Smooth muscle cell (in vitro differentiated cells): ENCODE measurements around the gene NFASC. TPM values are rescaled to one million over a fixed set of nuclear protein-coding genes. Genes with fewer than 3 reads are reported as not detected.

Experiments used
- DNase-seq: peaks from one replicate; lab custom pipeline; 2025; ENCODE audit not compliant: unreplicated experiment; lab: John Stamatoyannopoulos, UW
- H2AFZ ChIP-seq: fragments of 200-600 bp; sonication (generic); 2 replicates; pipeline ENCODE4 v1.6.0; 2016; ENCODE audit warnings: antibody characterized with exemption, low read depth, mild to moderate bottlenecking
- H3F3A ChIP-seq: fragments of 200-600 bp; sonication (generic); 2 replicates; pipeline ENCODE4 v1.6.0; 2017; ENCODE audit warnings: antibody characterized with exemption, low read depth
- H3K27ac ChIP-seq: fragments of 200-600 bp; sonication (generic); 2 replicates; pipeline ENCODE4 v1.5.1; 2016; ENCODE audit warnings: low read depth, mild to moderate bottlenecking
- H3K27me3 ChIP-seq: fragments of 200-600 bp; sonication (generic); 2 replicates; pipeline ENCODE4 v1.6.1; 2016; ENCODE audit warnings: low read depth, mild to moderate bottlenecking
- H3K36me3 ChIP-seq: fragments of 200-600 bp; sonication (generic); 2 replicates; pipeline ENCODE4 v1.5.1; 2016; ENCODE audit warnings: low read depth
- H3K4me1 ChIP-seq: fragments of 200-600 bp; sonication (generic); 2 replicates; pipeline ENCODE4 v1.5.1; 2016; ENCODE audit warnings: low read depth
- H3K4me2 ChIP-seq: fragments of 200-600 bp; sonication (generic); 2 replicates; pipeline ENCODE4 v1.6.0; 2016; ENCODE audit warnings: mild to moderate bottlenecking
- H3K4me3 ChIP-seq: fragments of 200-600 bp; sonication (generic); 2 replicates; pipeline ENCODE4 v1.5.1; 2016; ENCODE audit warnings: mild to moderate bottlenecking
- H3K79me2 ChIP-seq: fragments of 200-600 bp; sonication (generic); 2 replicates; pipeline ENCODE4 v1.6.0; 2016; ENCODE audit warnings: low read depth, mild to moderate bottlenecking
- H3K9ac ChIP-seq: fragments of 200-600 bp; sonication (generic); 2 replicates; pipeline ENCODE4 v1.6.0; 2016; ENCODE audit warnings: low read depth
- H3K9me3 ChIP-seq: fragments of 200-600 bp; sonication (generic); replicated peaks from 2 replicates; pipeline ENCODE4 v1.5.1; 2016; ENCODE audit warnings: low read depth
- H4K20me1 ChIP-seq: fragments of 200-600 bp; sonication (generic); 2 replicates; pipeline ENCODE4 v1.6.0; 2016; ENCODE audit warnings: low read depth
- WGBS: methylation state at CpG from one replicate; pipeline ENCODE4 v1.1.7; 2016; ENCODE audit warnings: low lambda C conversion rate; 5-methylcytosine and 5-hydroxymethylcytosine counted together
- polyA plus RNA-seq: library from polyadenylated mRNA; unstranded; fragments of >200 nt; fragmentation: Nextera tagmentation; extraction: Ambion mirVana; gene quantifications from 2 replicates; pipeline ENCODE4 v1.2.1, GENCODE V29; 2016
- total RNA-seq: library from RNA; depleted of rRNA; stranded (reverse); fragments of >200 nt; gene quantifications from 2 replicates; pipeline ENCODE4 v1.2.3, GENCODE V29; 2014
- TF ChIP-seq, protein P1 (sequence below): fragments of 200-600 bp; sonication (generic); IDR thresholded peaks from 2 replicates; pipeline ENCODE4 v1.5.1; 2017; ENCODE audit warnings: borderline replicate concordance, mild to moderate bottlenecking, antibody characterized with exemption; ENCODE audit not compliant: insufficient read depth, poor library complexity, severe bottlenecking

NFASC gene
- total and polyA plus RNA-seq, 2 experiments from 2014 or later, result 0.09 to 0.63 TPM

DNA sequence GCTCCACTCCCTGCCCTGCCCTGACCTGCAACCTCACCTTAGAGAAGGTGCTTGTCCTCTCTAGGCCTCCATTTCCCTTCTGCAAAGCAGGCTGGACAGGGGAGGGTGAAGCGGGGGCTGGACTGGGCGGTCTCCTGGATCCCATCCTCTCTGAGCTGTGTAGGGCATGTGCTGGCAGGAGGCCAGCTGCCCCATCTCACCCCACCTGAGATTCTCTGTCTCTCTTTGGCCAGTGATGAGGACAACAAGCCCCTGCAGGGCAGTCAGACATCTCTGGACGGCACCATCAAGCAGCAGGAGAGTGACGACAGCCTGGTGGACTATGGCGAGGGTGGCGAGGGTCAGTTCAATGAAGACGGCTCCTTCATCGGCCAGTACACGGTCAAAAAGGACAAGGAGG is 145.4 kb downstream of the NFASC start:
- Histone ChIP-seq H3K4me1 (peaks cover 14% of the 10 kb centered on the region), H3K9ac (no peak overlapping the region), H3K4me3 (no peak overlapping the region), H3F3A (no peaks in the 10 kb centered on the region), H3K9me3 (no peaks in the 10 kb centered on the region), H3K27me3 (peaks cover 12% of the 10 kb centered on the region), H3K36me3 (no peaks in the 10 kb centered on the region), H3K4me2 (no peak overlapping the region), H3K27ac (no peak overlapping the region), H3K79me2 (no peaks in the 10 kb centered on the region), H4K20me1 (no peaks in the 10 kb centered on the region), H2AFZ (no peak overlapping the region)
- WGBS, result 97% methylated on average over 9 of the region's 9 CpGs
- TF ChIP-seq, protein P1, sequence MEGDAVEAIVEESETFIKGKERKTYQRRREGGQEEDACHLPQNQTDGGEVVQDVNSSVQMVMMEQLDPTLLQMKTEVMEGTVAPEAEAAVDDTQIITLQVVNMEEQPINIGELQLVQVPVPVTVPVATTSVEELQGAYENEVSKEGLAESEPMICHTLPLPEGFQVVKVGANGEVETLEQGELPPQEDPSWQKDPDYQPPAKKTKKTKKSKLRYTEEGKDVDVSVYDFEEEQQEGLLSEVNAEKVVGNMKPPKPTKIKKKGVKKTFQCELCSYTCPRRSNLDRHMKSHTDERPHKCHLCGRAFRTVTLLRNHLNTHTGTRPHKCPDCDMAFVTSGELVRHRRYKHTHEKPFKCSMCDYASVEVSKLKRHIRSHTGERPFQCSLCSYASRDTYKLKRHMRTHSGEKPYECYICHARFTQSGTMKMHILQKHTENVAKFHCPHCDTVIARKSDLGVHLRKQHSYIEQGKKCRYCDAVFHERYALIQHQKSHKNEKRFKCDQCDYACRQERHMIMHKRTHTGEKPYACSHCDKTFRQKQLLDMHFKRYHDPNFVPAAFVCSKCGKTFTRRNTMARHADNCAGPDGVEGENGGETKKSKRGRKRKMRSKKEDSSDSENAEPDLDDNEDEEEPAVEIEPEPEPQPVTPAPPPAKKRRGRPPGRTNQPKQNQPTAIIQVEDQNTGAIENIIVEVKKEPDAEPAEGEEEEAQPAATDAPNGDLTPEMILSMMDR, result no peak
- no peak for DNase-seq

DNA sequence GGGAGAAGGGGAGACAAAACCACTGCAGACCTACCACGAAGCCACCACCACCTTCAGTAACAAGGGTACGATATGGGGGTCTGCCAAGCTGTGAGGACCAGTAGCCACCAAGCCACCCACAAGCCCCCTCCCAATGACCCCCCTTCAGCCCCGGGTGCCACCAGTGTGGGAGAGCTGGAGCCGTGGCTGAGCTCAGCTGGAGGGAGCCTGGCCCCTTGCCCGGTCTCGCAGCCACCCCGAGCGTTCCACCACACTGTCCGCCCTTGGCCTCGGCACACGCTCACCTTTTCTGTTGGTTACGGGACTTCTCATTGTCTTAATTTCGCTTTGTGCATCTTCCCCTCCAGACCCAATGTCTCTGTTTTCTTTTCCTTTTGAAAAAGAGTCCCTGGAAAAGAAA is 145.9 kb downstream of the NFASC start:
- H3K36me3 ChIP-seq, result no peaks in the 10 kb centered on the region
- no peaks in the 10 kb centered on the region for H4K20me1 ChIP-seq
- H3K9me3 ChIP-seq, result no peaks in the 10 kb centered on the region
- TF ChIP-seq, protein P1, result no peak
- peaks cover 12% of the 10 kb centered on the region for H3K27me3 ChIP-seq
- peaks cover 14% of the 10 kb centered on the region for H3K4me1 ChIP-seq
- no peak overlapping the region for H3K27ac ChIP-seq
- H3K4me3 ChIP-seq, result no peak overlapping the region
- no peak overlapping the region for H2AFZ ChIP-seq
- no peak for DNase-seq
- H3K79me2 ChIP-seq, result no peaks in the 10 kb centered on the region
- WGBS, result 96% methylated on average over 13 of the region's 13 CpGs
- no peak overlapping the region for H3K9ac ChIP-seq
- no peak overlapping the region for H3K4me2 ChIP-seq
- no peaks in the 10 kb centered on the region for H3F3A ChIP-seq

DNA sequence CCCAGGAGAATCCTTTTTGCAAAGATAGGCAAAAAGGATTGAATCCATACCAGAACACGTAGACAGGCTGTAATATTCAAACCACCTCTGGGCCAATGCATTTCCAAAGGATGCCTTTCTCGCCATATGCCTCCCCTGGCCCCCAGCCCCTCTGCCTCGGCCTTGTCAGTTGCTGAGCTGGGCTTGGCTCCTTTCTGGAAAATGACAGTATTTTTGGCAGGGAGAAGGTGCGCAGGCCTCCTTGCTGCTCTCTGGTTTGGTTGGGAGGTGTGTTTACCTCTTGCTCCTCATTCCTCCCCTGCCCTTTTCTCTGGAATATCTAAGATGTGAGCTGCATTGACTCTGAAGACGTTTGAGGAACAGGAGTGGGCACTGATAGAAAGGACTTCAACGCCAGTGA is 146.3 kb downstream of the NFASC start:
- peaks cover 14% of the 10 kb centered on the region for H3K4me1 ChIP-seq
- no peaks in the 10 kb centered on the region for H4K20me1 ChIP-seq
- no peaks in the 10 kb centered on the region for H3F3A ChIP-seq
- no peak overlapping the region for H2AFZ ChIP-seq
- DNase-seq, result no peak
- H3K79me2 ChIP-seq, result no peaks in the 10 kb centered on the region
- H3K27me3 ChIP-seq, result peaks cover 12% of the 10 kb centered on the region
- no peaks in the 10 kb centered on the region for H3K9me3 ChIP-seq
- no peak overlapping the region for H3K4me3 ChIP-seq
- no peak overlapping the region for H3K27ac ChIP-seq
- H3K4me2 ChIP-seq, result no peak overlapping the region
- WGBS, result 83% methylated on average over 6 of the region's 6 CpGs
- H3K36me3 ChIP-seq, result no peaks in the 10 kb centered on the region
- no peak overlapping the region for H3K9ac ChIP-seq
- TF ChIP-seq, protein P1, result no peak

DNA sequence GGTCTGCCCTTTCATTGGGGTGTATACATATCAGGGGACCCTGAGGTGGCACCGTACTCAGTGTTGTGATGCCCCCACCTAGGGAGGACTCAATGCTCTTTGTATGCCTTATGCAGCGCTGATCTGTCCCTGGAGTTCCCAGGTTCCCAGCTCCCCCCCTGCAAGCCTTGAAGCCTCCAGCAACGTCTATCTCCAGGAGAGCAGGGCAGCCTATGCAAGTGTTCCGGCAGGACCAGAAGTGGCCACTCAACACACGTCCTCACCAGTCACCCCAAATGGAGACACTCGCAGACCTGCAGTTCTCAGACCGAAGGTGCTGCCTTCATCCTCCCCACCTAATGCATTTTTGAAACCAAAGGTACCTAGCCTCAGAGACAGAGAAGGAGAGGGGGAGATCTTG is 147.1 kb downstream of the NFASC start:
- no peak overlapping the region for H3K4me2 ChIP-seq
- H3K9ac ChIP-seq, result no peak overlapping the region
- H3K27me3 ChIP-seq, result peaks cover 12% of the 10 kb centered on the region
- DNase-seq, result no peak
- no peak overlapping the region for H3K4me3 ChIP-seq
- no peak overlapping the region for H2AFZ ChIP-seq
- no peaks in the 10 kb centered on the region for H3F3A ChIP-seq
- H3K36me3 ChIP-seq, result no peaks in the 10 kb centered on the region
- WGBS, result 86% methylated on average over 7 of the region's 7 CpGs
- no peaks in the 10 kb centered on the region for H3K79me2 ChIP-seq
- no peaks in the 10 kb centered on the region for H4K20me1 ChIP-seq
- H3K4me1 ChIP-seq, result peaks cover 14% of the 10 kb centered on the region
- H3K9me3 ChIP-seq, result no peaks in the 10 kb centered on the region
- TF ChIP-seq, protein P1, result no peak
- no peak overlapping the region for H3K27ac ChIP-seq
